Heart right ventricle (tissue), 16 donors: ENCODE measurements around the gene PRIMPOL. TPM values are rescaled to one million over a fixed set of nuclear protein-coding genes. Genes with fewer than 3 reads are reported as not detected.

Experiments used
- ATAC-seq, 8 donors: fragments of 200-7000 bp; cut with Tn5 transposase; one replicate each; pipeline ENCODE4 v1.9.1; 2020; ENCODE audit warnings: mild to moderate bottlenecking in 8 of 8, moderate library complexity in 8 of 8, moderate number of reproducible peaks in 1 of 8
- DNase-seq, 2 donors: peaks; one replicate each; pipeline ENCODE4 v3.0.0-alpha.2; 2020
- H3K27ac ChIP-seq, 10 donors: fragments of 200-600 bp; sonication (generic) in 2 of 10; one replicate each; pipeline versions ENCODE4 v1.5.0 to v1.8.0; 2020 to 2022; ENCODE audit warnings: mild to moderate bottlenecking in 3 of 10
- H3K27me3 ChIP-seq, 7 donors: fragments of 200-600 bp; one replicate each; pipeline ENCODE4 v1.8.0; 2021 to 2022; ENCODE audit warnings: mild to moderate bottlenecking in 2 of 7
- H3K36me3 ChIP-seq, 9 donors: fragments of 200-600 bp; sonication (generic) in 1 of 9; one replicate each; pipeline versions ENCODE4 v1.5.0 to v1.8.0; 2020 to 2022; ENCODE audit warnings: mild to moderate bottlenecking in 2 of 9
- H3K4me1 ChIP-seq, 9 donors: fragments of 200-600 bp; sonication (generic) in 1 of 9; one replicate each; pipeline versions ENCODE4 v1.5.0 to v1.8.0; 2020 to 2022; ENCODE audit warnings: mild to moderate bottlenecking in 4 of 9
- H3K4me3 ChIP-seq, 10 donors: fragments of 200-600 bp; sonication (generic) in 2 of 10; one replicate each; pipeline versions ENCODE4 v1.5.0 to v1.8.0; 2020 to 2022; ENCODE audit warnings: mild to moderate bottlenecking in 7 of 10, moderate library complexity in 2 of 10
- H3K9me3 ChIP-seq, 11 donors: fragments of 200-600 bp in 10 of 11; sonication (generic) in 2 of 11; one replicate each; pipeline versions ENCODE4 v1.5.0 to v1.8.0; 2013 to 2022; ENCODE audit warnings: mild to moderate bottlenecking in 2 of 11, control low read depth in 1 of 11, moderate library complexity in 1 of 11
- WGBS, 2 donors: extraction: QIAGEN DNeasy Blood & Tissue Kit; methylation state at CpG; one replicate each; pipeline ENCODE4 v1.1.7; 2013; ENCODE audit warnings: inconsistent platforms in 1 of 2; 5-methylcytosine and 5-hydroxymethylcytosine counted together
- intact Hi-C, 10 donors: fragments of 100-400 bp; cut with DNase I; formaldehyde crosslinking; loops; one replicate each; pipeline versions ENCODE4 v1.11.1 to v1.14.2; 2022
- polyA plus RNA-seq, 2 donors: library from polyadenylated mRNA; stranded (reverse); fragments of 200-250 nt; gene quantifications; one replicate each; pipeline ENCODE4 v1.2.3, GENCODE V29; 2013
- total RNA-seq, 10 donors: library from RNA; stranded (reverse); fragmentation: NEBNext Ultra II Directional in 3 of 10; extraction: Animal tissue kit (Norgen Biotek cat#: 25700) in 3 of 10; gene quantifications; one replicate each; pipeline versions ENCODE4 v1.2.1 to v1.2.4, GENCODE V29; 2021 to 2023
- TF ChIP-seq, protein P1 (sequence below), 9 donors: fragments of 200-600 bp; sonication (generic) in 2 of 9; IDR thresholded peaks; one replicate each; pipeline versions ENCODE4 v1.5.0 to v1.8.0; 2021 to 2022; ENCODE audit warnings: antibody characterized with exemption in 9 of 9, mild to moderate bottlenecking in 5 of 9, moderate library complexity in 1 of 9
- donor health status: Arrhythmogenic right ventricular cardiomyopathy.
- donor health status: ischemic (EF 13 %, LVEDD 7.1; RV severe dilation, severe dysfunction).
- donor health status: healthy with polysubstance abuse.
- donor health status: DM: no; HTN: yes; CAD: no.
- donor health status: DM: no; HTN: no; CAD: no.
- donor health status: ischemic (EF 25% LVEDD 6.9; RV normal size, moderate dysfunction).
- donor health status: ischemic (EF 25% LVEDD 5.7; RV mildly dilated, moderate dysfunction).
- donor health status: healthy.
- donor health status: DM: yes; HTN: yes; CAD: no.
- donor health status: Ischemic cardiomyopathy.
- donor health status: ischemic (EF 35%, LVEDD 5.7; RV mildly dilated, moderate dysfunction).
- donor health status: nonischemic (EF 11% LVEDD 7.7; RV severe dilation, severe dysfunction).
- donor health status: DM: yes; HTN: yes; CAD: no.
- donor health status: PGD.
- donor health status: ischemic (EF 29% LVEDD 5.4; RV normal size, mild dysfunction).
- donor health status: nonischemic (EF 23%, LVEDD 6.1; RV moderate dilation, normal function).

PRIMPOL gene
- total and polyA plus RNA-seq, 12 donors, result 7.2 to 85.2 (median 10.8) TPM

DNA sequence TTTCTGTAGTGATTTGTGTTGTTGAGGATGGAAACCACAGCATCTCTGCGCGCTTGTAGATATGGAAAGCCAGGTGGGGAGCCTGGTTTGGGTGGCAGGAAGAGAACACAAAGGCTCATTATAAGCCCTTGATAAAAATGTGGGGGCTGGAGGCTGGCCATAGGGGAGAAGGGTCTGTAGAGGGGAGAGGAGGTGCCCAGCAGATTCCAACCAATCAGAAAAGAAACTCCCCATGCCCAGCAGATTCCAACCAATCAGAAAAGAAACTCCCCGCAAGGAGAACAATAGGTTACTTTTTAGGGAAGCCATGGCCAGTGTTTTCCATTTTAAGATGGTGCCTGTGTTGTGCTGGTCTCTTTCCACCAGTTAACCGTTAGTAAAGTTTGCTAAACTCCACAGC is 94.1 kb downstream of the PRIMPOL start:
- H3K4me1 ChIP-seq, result peaks cover 10 to 34% (median 28%) of the 10 kb centered on the region in 9 donors
- no peaks in the 10 kb centered on the region for H3K27me3 ChIP-seq
- ATAC-seq, result no peak
- intact Hi-C loops, result loop anchor here in 3 of 10 donors (2.0 to 10.0 kb wide), 4 partner anchors 161 to 351 kb away; no protein-coding TSS in a partner anchor
- no peak overlapping the region for H3K4me3 ChIP-seq
- WGBS, 2 donors, result 91 to 93% methylated on average over 4 of the region's 4 CpGs
- TF ChIP-seq, protein P1, sequence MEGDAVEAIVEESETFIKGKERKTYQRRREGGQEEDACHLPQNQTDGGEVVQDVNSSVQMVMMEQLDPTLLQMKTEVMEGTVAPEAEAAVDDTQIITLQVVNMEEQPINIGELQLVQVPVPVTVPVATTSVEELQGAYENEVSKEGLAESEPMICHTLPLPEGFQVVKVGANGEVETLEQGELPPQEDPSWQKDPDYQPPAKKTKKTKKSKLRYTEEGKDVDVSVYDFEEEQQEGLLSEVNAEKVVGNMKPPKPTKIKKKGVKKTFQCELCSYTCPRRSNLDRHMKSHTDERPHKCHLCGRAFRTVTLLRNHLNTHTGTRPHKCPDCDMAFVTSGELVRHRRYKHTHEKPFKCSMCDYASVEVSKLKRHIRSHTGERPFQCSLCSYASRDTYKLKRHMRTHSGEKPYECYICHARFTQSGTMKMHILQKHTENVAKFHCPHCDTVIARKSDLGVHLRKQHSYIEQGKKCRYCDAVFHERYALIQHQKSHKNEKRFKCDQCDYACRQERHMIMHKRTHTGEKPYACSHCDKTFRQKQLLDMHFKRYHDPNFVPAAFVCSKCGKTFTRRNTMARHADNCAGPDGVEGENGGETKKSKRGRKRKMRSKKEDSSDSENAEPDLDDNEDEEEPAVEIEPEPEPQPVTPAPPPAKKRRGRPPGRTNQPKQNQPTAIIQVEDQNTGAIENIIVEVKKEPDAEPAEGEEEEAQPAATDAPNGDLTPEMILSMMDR (IDR thresholded peaks at IDR 0.05), result no peak
- peaks cover 0 to 6% (median 0%) of the 10 kb centered on the region in 11 donors for H3K9me3 ChIP-seq
- DNase-seq, result no peak
- no peak overlapping the region for H3K27ac ChIP-seq
- no peaks in the 10 kb centered on the region for H3K36me3 ChIP-seq

DNA sequence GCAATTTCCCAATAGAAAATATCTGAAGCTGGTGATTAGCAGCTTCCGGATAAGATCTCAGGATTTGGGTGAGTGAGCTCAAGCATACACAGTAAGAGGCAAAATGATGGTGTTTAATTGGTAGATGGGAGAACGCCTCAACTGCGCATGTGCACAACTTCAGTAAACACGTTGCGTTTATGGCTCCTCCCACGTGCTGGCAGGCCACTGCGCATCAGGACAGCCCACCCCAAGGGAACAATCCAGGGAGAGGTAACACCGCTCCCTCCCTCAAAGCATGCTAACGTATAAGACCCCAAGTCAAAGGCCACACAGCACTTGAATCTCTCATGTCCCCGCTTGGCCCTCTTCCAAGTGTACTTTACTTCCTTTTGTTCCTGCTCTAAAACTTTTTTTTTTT is 94.7 kb downstream of the PRIMPOL start:
- Histone ChIP-seq H3K27me3 (no peaks in the 10 kb centered on the region), H3K4me1 (peaks cover 11 to 40% (median 34%) of the 10 kb centered on the region in 9 donors), H3K36me3 (no peaks in the 10 kb centered on the region), H3K4me3 (no peak overlapping the region), H3K9me3 (peaks cover 0 to 6% (median 0%) of the 10 kb centered on the region in 11 donors), H3K27ac (no peak overlapping the region)
- ATAC-seq (no peak), DNase-seq (no peak)
- intact Hi-C loops, result loop anchor here in 3 of 10 donors (2.0 to 10.0 kb wide), 4 partner anchors 161 to 351 kb away; no protein-coding TSS in a partner anchor
- TF ChIP-seq, protein P1 (IDR thresholded peaks at IDR 0.05), result no peak
- WGBS, 2 donors, result 88 to 93% methylated on average over 10 of the region's 10 CpGs

Other genes with a start within 250 kb of the PRIMPOL start
- gene IRF2, start 175.2 kb upstream of the PRIMPOL start, total RNA-seq, result 10 to 100 TPM; 18.3 to 41.4 (median 29.0) TPM
- 10 to 100 TPM in 1 of 2 donors, 1 to 10 TPM in 1; 9.3 to 13.0 TPM for gene IRF2, start 175.2 kb upstream of the PRIMPOL start, polyA plus RNA-seq
- gene CASP3, start 291 bp upstream of the PRIMPOL start, total RNA-seq, result 10 to 100 TPM in 8 of 10 donors, 1 to 10 TPM in 2; 7.9 to 24.8 (median 13.5) TPM
- gene CASP3, start 291 bp upstream of the PRIMPOL start, polyA plus RNA-seq, result 10 to 100 TPM in 1 of 2 donors, 1 to 10 TPM in 1; 9.1 to 15.5 TPM
- gene CENPU, start 84.4 kb downstream of the PRIMPOL start, total RNA-seq, result 1 to 10 TPM in 8 of 10 donors, under 1 TPM in 2; 0.62 to 4.6 (median 1.4) TPM
- 1 to 10 TPM; 1.0 to 3.6 TPM for gene CENPU, start 84.4 kb downstream of the PRIMPOL start, polyA plus RNA-seq
- 100 to 1,000 TPM; 181 to 526 (median 239) TPM for gene ACSL1, start 176.2 kb downstream of the PRIMPOL start, total RNA-seq
- gene ACSL1, start 176.2 kb downstream of the PRIMPOL start, polyA plus RNA-seq, result 100 to 1,000 TPM; 127 to 264 TPM